ENCODE data around the gene PLXNB2.

Gene PLXNB2

DNA sequence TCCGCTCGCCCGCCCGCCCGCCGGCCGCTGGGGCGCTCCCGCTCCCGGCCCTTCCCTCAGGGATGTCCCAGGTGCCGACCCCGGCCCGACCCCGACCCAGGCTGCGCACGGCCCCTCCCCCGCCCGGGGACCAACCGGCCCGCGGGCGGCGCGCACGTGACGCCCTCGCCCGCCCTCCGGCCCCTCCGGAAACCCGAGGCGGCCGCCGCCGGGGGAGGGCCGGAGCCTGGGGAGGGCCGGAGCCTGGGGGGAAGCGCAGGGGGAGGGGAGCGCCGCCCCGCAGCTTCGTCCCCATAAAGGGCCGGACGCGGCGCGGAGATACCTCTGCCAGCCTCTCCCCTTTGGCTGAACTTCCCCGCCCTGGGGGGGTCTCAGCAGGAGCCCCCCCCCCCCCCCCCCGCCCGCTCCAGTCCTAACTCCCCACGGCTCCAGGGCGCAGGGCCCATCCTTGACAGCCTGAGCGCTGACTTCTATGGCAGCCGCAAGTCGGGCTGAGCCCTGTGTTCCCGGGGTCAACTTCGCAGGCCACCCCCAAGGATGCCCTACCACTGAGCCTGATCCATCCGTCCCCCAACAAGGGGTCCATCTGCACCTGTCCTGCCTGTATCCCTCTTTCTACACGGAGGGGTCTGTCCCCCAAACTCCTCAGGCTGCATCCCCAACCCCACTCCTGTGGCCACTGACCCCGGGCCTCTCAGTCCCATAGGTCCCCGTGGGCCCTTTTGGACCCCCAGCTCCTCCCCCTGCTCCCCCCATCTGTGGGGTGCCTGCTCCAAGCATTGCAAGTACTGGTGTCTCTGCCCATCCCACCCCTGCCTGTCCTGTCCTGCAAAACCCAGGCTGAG lies 45.6 kb downstream of the PLXNB2 start, which contains the start of gene MAPK12:
MAPK12 (minus strand) TSS at position 69 of the 845 bp plus-strand sequence. CDS start 174 bp downstream, outside the sequence.
- Histone ChIP-seq H3K27ac (ENCODE audit: low read depth, low read length) (peak within 1 kb of the TSS; percentile 22; the same call in 1 of the 2 replicates), H3K36me3 (ENCODE audit: insufficient read depth, low read length) (no peaks in the 10 kb centered on the region), H3K27me3 (ENCODE audit: insufficient read depth, low read length) (no peaks in the 10 kb centered on the region), H2AFZ (ENCODE audit: low read length, unreplicated experiment) (no peak within 1 kb of the TSS), H3K79me2 (ENCODE audit: control insufficient read depth, insufficient read depth, low read length, unreplicated experiment) (peaks cover 10% of the 10 kb centered on the region), H3K4me1 (ENCODE audit: control insufficient read depth, insufficient read depth, low read length, unreplicated experiment) (peaks cover 14% of the 10 kb centered on the region), H3K4me3 (ENCODE audit: low read depth, low read length) (peak within 1 kb of the TSS; percentile 80)

DNA sequence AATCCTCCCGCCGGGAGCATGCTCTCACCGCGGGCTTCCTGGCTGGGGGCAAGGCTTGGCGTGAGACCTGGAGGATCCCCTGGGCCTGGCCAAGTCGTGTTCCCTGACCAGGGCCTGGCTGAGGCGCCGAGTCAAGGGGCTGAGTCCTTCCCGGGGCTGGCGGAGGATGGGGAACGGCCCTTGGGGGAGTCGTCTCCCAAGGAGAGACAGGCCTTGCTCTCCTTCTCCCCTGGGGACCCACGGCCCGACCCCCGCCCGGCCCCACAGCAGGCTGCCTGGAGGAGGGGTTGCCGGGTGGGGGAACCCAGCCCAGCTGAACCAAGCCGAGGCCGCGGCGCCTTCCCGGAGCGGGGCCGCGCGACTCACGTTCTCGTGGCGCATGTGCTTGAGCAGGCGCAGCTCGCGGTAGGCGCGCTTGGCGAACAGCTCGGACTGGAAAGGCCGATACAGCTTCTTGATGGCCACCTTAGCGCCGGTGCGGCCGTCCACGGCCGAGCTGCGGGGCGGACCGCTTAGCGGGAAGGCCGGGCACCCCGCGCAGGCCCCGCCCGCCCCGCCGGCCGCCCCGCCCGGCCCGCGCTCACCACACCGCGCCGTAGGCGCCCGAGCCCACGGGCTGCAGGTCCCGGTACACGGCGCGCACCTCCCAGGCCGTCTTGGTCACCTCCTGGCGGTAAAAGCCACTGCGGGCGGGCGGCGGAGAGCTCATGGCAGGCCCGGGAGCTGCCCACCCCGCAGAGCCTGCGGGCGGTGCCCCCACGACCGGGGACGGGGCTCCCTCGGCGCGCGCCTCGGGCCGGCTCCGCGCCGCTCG lies 46.4 kb downstream of the PLXNB2 start:
- peak overlapping the region; percentile 22; the same call in 1 of the 2 replicates for H3K27ac ChIP-seq (ENCODE audit: low read depth, low read length)
- no peaks in the 10 kb centered on the region for H3K36me3 ChIP-seq (ENCODE audit: insufficient read depth, low read length)
- H3K4me1 ChIP-seq (ENCODE audit: control insufficient read depth, insufficient read depth, low read length, unreplicated experiment) = peaks cover 14% of the 10 kb centered on the region
- peaks cover 10% of the 10 kb centered on the region for H3K79me2 ChIP-seq (ENCODE audit: control insufficient read depth, insufficient read depth, low read length, unreplicated experiment)
- H3K4me3 ChIP-seq (ENCODE audit: low read depth, low read length) = peak overlapping the region; percentile 80
- no peak overlapping the region for H2AFZ ChIP-seq (ENCODE audit: low read length, unreplicated experiment)
- H3K27me3 ChIP-seq (ENCODE audit: insufficient read depth, low read length) = no peaks in the 10 kb centered on the region

DNA sequence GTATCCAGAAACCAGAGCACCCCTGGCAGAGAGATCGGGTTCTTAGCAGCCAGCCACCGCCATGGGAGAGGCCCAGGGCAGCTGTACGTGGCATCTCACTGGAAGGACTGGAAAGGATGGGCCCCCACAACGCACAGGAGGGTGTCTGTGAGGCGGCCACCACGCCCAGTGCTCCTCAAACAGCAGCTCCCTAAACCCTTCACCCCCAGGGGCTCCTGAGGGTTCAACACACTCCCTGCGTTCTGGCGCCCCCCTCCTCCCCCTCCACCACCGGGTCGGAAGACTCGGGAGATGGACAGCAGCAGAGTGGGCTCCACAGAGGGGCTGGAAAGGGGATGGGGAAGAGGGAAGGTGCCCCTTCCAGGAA lies 47.0 kb downstream of the PLXNB2 start:
- H2AFZ ChIP-seq (ENCODE audit: low read length, unreplicated experiment) = no peak overlapping the region
- H3K36me3 ChIP-seq (ENCODE audit: insufficient read depth, low read length) = no peaks in the 10 kb centered on the region
- peak overlapping the region; percentile 22; the same call in 1 of the 2 replicates for H3K27ac ChIP-seq (ENCODE audit: low read depth, low read length)

DNA sequence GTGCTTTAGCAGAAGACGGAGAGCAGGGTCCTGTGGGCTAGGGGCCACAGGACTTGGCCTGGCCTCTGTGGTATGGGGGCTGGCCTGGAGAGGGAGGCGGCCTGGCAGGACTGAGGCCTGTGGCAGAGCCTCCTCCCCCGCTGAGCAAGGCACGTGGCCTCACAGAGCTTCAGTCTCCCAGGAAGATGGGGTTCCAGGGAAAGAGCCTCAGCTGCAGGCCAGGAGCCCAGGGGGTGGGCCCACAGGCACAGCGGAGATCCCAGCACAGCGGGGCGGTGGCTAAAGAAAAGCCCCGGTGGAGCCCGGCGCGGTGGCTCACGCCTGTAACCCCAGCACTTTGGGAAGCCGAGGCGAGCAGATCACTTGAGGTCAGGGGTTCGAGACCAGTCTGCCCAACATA lies 48.1 kb downstream of the PLXNB2 start:
- peaks cover 10% of the 10 kb centered on the region for H3K79me2 ChIP-seq (ENCODE audit: control insufficient read depth, insufficient read depth, low read length, unreplicated experiment)
- H3K27me3 ChIP-seq (ENCODE audit: insufficient read depth, low read length) = no peaks in the 10 kb centered on the region
- no peaks in the 10 kb centered on the region for H3K36me3 ChIP-seq (ENCODE audit: insufficient read depth, low read length)
- H2AFZ ChIP-seq (ENCODE audit: low read length, unreplicated experiment) = no peak overlapping the region
- peaks cover 14% of the 10 kb centered on the region for H3K4me1 ChIP-seq (ENCODE audit: control insufficient read depth, insufficient read depth, low read length, unreplicated experiment)
- H3K27ac ChIP-seq (ENCODE audit: low read depth, low read length) = no peak overlapping the region
- H3K4me3 ChIP-seq (ENCODE audit: low read depth, low read length) = no peak overlapping the region; the same call in 1 of the 2 replicates

More for the DNA sequence above, 47.0 kb downstream of the PLXNB2 start:
- peaks cover 10% of the 10 kb centered on the region for H3K79me2 ChIP-seq (ENCODE audit: control insufficient read depth, insufficient read depth, low read length, unreplicated experiment)
- H3K4me3 ChIP-seq (ENCODE audit: low read depth, low read length) = peak overlapping the region; percentile 80
- H3K27me3 ChIP-seq (ENCODE audit: insufficient read depth, low read length) = no peaks in the 10 kb centered on the region
- H3K4me1 ChIP-seq (ENCODE audit: control insufficient read depth, insufficient read depth, low read length, unreplicated experiment) = peaks cover 14% of the 10 kb centered on the region

DNA sequence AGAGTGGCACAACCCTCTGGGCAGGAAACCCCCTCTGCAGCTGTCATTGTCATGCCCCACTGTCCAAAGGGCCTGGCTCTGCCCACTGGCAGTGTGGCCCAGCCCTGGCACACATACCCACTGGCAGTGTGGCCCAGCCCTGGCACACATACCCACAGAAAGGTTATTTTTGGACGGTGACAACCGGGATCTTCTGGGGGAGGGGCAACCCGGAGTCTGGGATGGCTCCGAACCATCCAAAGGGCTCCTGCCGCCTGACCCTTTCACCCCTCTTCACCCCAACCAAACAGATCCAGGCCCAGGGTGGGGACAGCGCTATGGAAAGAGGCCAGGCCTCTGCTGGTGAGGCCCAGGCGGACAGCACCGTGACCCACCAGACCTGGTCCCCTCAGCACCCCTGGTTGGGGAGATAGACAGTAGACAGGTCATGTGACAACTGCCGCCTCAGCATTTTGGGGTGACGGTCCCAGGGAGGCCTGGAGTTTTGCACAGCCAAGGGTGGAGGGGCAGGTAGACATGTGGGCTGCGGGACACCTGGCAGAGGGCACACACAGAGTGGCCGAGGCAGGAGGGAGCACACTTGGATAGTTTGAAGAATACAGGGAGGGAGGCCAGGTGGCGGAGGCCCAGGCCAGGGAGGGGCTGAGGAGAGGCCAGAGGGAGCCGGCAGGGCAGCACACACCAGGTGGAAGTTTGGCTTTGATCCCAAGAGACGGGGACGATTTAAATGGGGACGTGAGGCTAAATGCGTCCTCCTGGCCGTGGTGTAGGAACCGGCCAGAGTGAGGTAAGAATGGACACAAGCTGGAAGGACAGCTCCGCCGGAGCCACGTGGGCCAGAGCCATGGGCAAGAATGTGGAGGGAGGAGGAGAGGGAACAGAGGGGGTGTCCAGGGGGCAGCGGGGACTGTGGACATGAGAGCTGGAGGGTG lies 48.8 kb downstream of the PLXNB2 start:
- Histone ChIP-seq H2AFZ (ENCODE audit: low read length, unreplicated experiment) (no peak overlapping the region), H3K4me1 (ENCODE audit: control insufficient read depth, insufficient read depth, low read length, unreplicated experiment) (peaks cover 14% of the 10 kb centered on the region), H3K4me3 (ENCODE audit: low read depth, low read length) (no peak overlapping the region), H3K27ac (ENCODE audit: low read depth, low read length) (no peak overlapping the region), H3K36me3 (ENCODE audit: insufficient read depth, low read length) (no peaks in the 10 kb centered on the region), H3K79me2 (ENCODE audit: control insufficient read depth, insufficient read depth, low read length, unreplicated experiment) (peaks cover 10% of the 10 kb centered on the region), H3K27me3 (ENCODE audit: insufficient read depth, low read length) (no peaks in the 10 kb centered on the region)

DNA sequence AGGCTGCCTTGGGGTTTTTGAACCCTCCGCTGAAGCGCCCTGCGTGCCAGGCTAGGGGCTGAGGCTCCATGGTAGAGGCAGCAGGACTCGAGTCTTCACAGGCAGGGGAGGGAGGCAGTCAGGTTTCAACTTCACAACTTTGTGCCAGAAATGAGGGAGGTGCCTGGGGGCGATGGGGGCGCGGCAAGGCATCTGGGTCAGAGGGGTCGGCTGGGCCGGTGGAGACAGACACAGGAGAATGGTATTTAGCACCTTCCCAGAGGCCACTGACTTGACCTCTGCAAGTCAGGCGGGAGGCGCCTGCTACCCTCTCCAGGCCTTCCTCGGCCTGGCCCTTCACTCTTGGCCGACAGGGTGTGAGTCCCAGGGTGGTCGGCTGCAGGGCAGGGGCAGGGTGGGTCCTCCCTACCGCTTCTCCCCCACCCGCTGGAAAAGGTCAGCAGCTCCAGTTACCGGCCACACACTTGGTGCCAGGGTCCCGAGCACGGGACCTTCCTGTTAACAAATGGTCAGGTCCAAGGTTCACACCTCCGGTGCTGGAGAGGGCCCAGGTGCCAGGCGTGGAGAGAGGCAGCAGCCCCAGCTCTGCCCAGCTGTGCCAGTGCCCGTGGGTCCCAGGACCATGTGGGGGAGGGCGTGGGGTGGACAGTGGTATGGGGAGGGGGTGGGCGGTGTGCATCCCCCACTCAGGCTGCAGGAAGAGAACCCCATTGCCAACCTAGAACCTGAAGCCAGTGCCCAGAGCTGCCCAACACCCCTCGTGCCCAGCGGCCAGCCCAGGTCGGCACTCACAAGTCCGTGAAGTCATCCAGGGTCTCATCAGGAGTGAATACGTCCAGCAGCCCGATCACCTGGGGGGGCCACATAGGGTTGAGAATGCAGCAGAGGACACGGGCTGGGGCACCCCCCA lies 49.7 kb downstream of the PLXNB2 start:
- H3K27me3 ChIP-seq (ENCODE audit: insufficient read depth, low read length) = no peaks in the 10 kb centered on the region
- H3K79me2 ChIP-seq (ENCODE audit: control insufficient read depth, insufficient read depth, low read length, unreplicated experiment) = peaks cover 10% of the 10 kb centered on the region
- H3K4me1 ChIP-seq (ENCODE audit: control insufficient read depth, insufficient read depth, low read length, unreplicated experiment) = peaks cover 8% of the 10 kb centered on the region
- H3K27ac ChIP-seq (ENCODE audit: low read depth, low read length) = no peak overlapping the region
- no peak overlapping the region for H2AFZ ChIP-seq (ENCODE audit: low read length, unreplicated experiment)
- H3K4me3 ChIP-seq (ENCODE audit: low read depth, low read length) = no peak overlapping the region
- H3K36me3 ChIP-seq (ENCODE audit: insufficient read depth, low read length) = no peaks in the 10 kb centered on the region

DNA sequence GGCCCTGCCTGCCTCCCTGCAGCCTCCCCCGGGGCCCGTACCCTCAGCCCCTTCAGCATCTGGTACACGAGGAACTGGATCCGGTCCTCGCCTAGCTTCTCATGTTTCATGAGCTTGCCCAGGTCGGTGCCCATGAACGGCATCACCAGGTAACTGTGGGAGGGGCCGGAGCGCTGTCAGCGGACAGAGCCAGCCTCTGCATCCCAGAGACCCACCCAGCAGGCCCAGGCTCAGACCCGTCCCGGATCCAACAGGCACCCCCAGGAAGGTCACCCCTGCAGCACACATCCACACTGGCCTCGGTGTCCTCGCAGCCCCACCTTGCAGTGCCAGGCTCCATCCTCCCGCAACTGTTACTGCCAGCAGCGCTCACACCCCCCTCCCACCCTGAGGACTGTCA lies 50.4 kb downstream of the PLXNB2 start:
- no peak overlapping the region for H3K4me3 ChIP-seq (ENCODE audit: low read depth, low read length)
- peaks cover 1% of the 10 kb centered on the region for H3K4me1 ChIP-seq (ENCODE audit: control insufficient read depth, insufficient read depth, low read length, unreplicated experiment)
- H3K27ac ChIP-seq (ENCODE audit: low read depth, low read length) = no peak overlapping the region
- no peaks in the 10 kb centered on the region for H3K36me3 ChIP-seq (ENCODE audit: insufficient read depth, low read length)
- no peak overlapping the region for H2AFZ ChIP-seq (ENCODE audit: low read length, unreplicated experiment)
- no peaks in the 10 kb centered on the region for H3K27me3 ChIP-seq (ENCODE audit: insufficient read depth, low read length)
- H3K79me2 ChIP-seq (ENCODE audit: control insufficient read depth, insufficient read depth, low read length, unreplicated experiment) = peaks cover 10% of the 10 kb centered on the region

DNA sequence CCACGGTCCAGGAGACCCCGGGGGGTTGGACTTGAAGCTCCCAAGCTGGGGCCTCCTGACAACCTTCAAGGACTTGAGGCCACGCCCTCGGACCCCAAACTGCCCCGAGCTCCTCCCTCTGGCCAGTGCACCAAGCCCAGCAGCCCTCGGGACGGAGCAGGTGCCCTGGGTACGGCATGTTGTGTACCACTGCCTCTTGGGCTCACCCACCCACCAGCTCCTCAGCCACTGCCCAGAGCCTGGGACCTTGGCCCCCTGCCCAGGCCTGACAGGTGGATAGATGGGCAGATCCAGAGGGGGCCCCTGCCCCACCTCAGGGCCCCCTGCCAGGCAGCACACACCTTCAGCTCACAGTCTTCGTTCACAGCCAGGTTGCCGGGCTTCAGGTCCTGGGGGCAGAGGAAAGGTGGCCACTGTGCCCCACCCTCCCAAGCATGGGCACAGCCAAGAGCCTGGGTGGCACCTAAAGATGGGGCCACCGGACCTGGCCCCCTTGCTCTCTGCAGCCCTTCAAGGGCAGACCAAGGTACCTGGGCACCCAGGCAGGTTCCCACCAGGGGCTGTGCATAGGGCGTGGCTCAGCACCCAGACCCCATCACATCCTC lies 51.1 kb downstream of the PLXNB2 start:
- H3K27me3 ChIP-seq (ENCODE audit: insufficient read depth, low read length) = no peaks in the 10 kb centered on the region
- H3K36me3 ChIP-seq (ENCODE audit: insufficient read depth, low read length) = no peaks in the 10 kb centered on the region
- no peak overlapping the region for H2AFZ ChIP-seq (ENCODE audit: low read length, unreplicated experiment)
- H3K4me1 ChIP-seq (ENCODE audit: control insufficient read depth, insufficient read depth, low read length, unreplicated experiment) = no peaks in the 10 kb centered on the region
- no peak overlapping the region for H3K27ac ChIP-seq (ENCODE audit: low read depth, low read length)
- no peak overlapping the region for H3K4me3 ChIP-seq (ENCODE audit: low read depth, low read length)
- H3K79me2 ChIP-seq (ENCODE audit: control insufficient read depth, insufficient read depth, low read length, unreplicated experiment) = peaks cover 10% of the 10 kb centered on the region

DNA sequence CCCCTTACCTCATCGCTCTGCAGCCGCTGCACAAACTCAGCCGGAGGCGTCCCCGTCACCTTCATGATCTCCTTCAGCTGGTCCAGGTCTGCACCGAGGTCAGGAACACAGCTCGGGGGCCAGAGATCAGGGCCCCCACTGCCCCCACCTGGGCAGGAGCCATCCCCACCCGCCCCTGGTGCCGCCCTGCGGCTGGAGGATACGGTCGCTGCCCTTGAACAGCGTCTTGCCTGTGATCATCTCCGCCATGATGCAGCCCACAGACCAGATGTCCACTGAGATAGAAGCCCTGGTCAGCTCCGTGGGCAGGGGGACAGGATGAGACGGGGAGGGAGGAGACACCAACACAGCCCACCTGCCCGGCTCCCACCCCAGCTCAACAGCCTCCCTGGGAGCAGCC lies 51.8 kb downstream of the PLXNB2 start:
- H3K27me3 ChIP-seq (ENCODE audit: insufficient read depth, low read length) = no peaks in the 10 kb centered on the region
- H3K4me3 ChIP-seq (ENCODE audit: low read depth, low read length) = no peak overlapping the region
- H3K36me3 ChIP-seq (ENCODE audit: insufficient read depth, low read length) = no peaks in the 10 kb centered on the region
- H3K79me2 ChIP-seq (ENCODE audit: control insufficient read depth, insufficient read depth, low read length, unreplicated experiment) = peaks cover 10% of the 10 kb centered on the region
- no peaks in the 10 kb centered on the region for H3K4me1 ChIP-seq (ENCODE audit: control insufficient read depth, insufficient read depth, low read length, unreplicated experiment)
- H2AFZ ChIP-seq (ENCODE audit: low read length, unreplicated experiment) = no peak overlapping the region
- H3K27ac ChIP-seq (ENCODE audit: low read depth, low read length) = no peak overlapping the region

All from ACC112 (cell line).